ENCODE measurements around the gene GRAMD2B.
"Not testable (repeated sequence)": the region's sequence is repeated elsewhere in the genome, so short reads cannot be mapped to it uniquely, and the experiment has no call there.

The GRAMD2B gene

DNA sequence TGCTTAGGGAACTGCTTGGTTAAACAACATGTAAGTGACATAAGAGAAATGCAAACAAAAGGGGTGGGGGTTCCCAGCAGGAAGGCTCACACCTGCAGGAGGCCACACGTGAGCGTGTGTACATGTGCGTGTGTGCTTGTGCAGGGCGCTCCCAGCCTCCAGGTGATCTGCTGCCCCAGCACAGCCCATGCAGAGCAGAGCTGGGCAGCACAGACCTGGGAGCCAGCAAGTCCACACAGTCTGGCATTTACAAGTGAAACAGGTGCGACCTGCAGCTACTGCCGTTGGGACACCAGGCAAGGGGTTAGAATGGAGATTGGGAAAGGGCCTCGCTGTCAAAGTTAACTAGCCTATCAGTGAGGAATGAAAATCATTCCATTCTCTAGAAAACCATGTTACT is 41.8 kb downstream of the GRAMD2B start:
- Histone ChIP-seq H3K23ac (ENCODE audit: low read length in 2 of 2) (no peak overlapping the region), H2BK15ac (ENCODE audit: low read depth, poor library complexity, severe bottlenecking) (no peak overlapping the region), H3K27ac (ENCODE audit: low read length, poor library complexity, severe bottlenecking) (no peak overlapping the region), H4K91ac (ENCODE audit: low read length) (no peak overlapping the region), H3K4me3 (ENCODE audit: insufficient read depth in 1 of 2, low read depth in 1 of 2, low read length in 2 of 2) (no peak overlapping the region), H2BK5ac (ENCODE audit: low read depth, low read length, poor library complexity, severe bottlenecking) (no peak overlapping the region), H2AFZ (ENCODE audit: low read depth, low read length) (no peak overlapping the region), H3K4me1 (ENCODE audit: control insufficient read depth, insufficient read depth, low read depth, low read length) (peaks cover 5% of the 10 kb centered on the region), H3K14ac (ENCODE audit: low read length in 2 of 2) (no peak overlapping the region), H3K9ac (ENCODE audit: low read length) (no peak overlapping the region), H2AK5ac (ENCODE audit: low read length, severe bottlenecking) (no peak overlapping the region), H3K9me3 (ENCODE audit: control insufficient read depth, low read length) (no peaks in the 10 kb centered on the region), H3K4me2 (ENCODE audit: low read length, poor library complexity, severe bottlenecking) (no peak overlapping the region), H2BK12ac (ENCODE audit: low read length in 2 of 2) (no peak overlapping the region), H4K8ac (ENCODE audit: low read length) (no peak overlapping the region), H3K4ac (ENCODE audit: low read depth in 1 of 2, low read length in 2 of 2) (no peak overlapping the region), H3K79me1 (replicated peaks; ENCODE audit: low read length, poor library complexity, severe bottlenecking) (peaks cover 32% of the 10 kb centered on the region), H3K18ac (ENCODE audit: low read depth in 1 of 2, low read length in 2 of 2) (no peak overlapping the region), H2BK120ac (ENCODE audit: low read depth, low read length) (no peak overlapping the region), H3K27me3 (ENCODE audit: control insufficient read depth in 1 of 2, insufficient read depth in 1 of 2, low read length in 2 of 2) (no peaks in the 10 kb centered on the region), H3K36me3 (ENCODE audit: control insufficient read depth in 1 of 2, insufficient read depth in 2 of 2, low read depth in 1 of 2, low read length in 2 of 2) (peaks cover 15 to 32% of the 10 kb centered on the region in 2 experiments)
- WGBS = 83% methylated on average over 7 of the region's 7 CpGs
- DNase-seq = no peak

- Histone ChIP-seq H3K4me3 (ENCODE audit: insufficient read depth in 1 of 2, low read depth in 1 of 2, low read length in 2 of 2) (no peak overlapping the region), H3K27ac (ENCODE audit: low read length, poor library complexity, severe bottlenecking) (no peak overlapping the region), H3K27me3 (ENCODE audit: control insufficient read depth in 1 of 2, insufficient read depth in 1 of 2, low read length in 2 of 2) (no peaks in the 10 kb centered on the region), H3K14ac (ENCODE audit: low read length in 2 of 2) (no peak overlapping the region), H4K91ac (ENCODE audit: low read length) (no peak overlapping the region), H3K9me3 (ENCODE audit: control insufficient read depth, low read length) (no peaks in the 10 kb centered on the region), H3K9ac (ENCODE audit: low read length) (peak overlapping the region; percentile 3), H2BK5ac (ENCODE audit: low read depth, low read length, poor library complexity, severe bottlenecking) (no peak overlapping the region), H3K79me1 (replicated peaks; ENCODE audit: low read length, poor library complexity, severe bottlenecking) (peaks cover 28% of the 10 kb centered on the region), H2BK12ac (ENCODE audit: low read length in 2 of 2) (no peak overlapping the region), H3K4me1 (ENCODE audit: control insufficient read depth, insufficient read depth, low read depth, low read length) (peaks cover 11% of the 10 kb centered on the region), H3K4me2 (ENCODE audit: low read length, poor library complexity, severe bottlenecking) (no peak overlapping the region), H2AFZ (ENCODE audit: low read depth, low read length) (no peak overlapping the region), H3K18ac (ENCODE audit: low read depth in 1 of 2, low read length in 2 of 2) (no peak overlapping the region), H3K4ac (ENCODE audit: low read depth in 1 of 2, low read length in 2 of 2) (no peak overlapping the region), H4K8ac (ENCODE audit: low read length) (no peak overlapping the region), H2BK120ac (ENCODE audit: low read depth, low read length) (no peak overlapping the region), H3K36me3 (ENCODE audit: control insufficient read depth in 1 of 2, insufficient read depth in 2 of 2, low read depth in 1 of 2, low read length in 2 of 2) (peaks cover 13 to 32% of the 10 kb centered on the region in 2 experiments), H2BK15ac (ENCODE audit: low read depth, poor library complexity, severe bottlenecking) (no peak overlapping the region), H2AK5ac (ENCODE audit: low read length, severe bottlenecking) (no peak overlapping the region), H3K23ac (ENCODE audit: low read length in 2 of 2) (no peak overlapping the region)
- WGBS = 100% methylated on average over 3 of the region's 3 CpGs
- DNase-seq = no peak
Observed at GRCh38 chr5:126468091-126468490, 44.9 kb downstream of the GRAMD2B start.

- Histone ChIP-seq H2BK5ac (ENCODE audit: low read depth, low read length, poor library complexity, severe bottlenecking) (no peak overlapping the region), H3K9ac (ENCODE audit: low read length) (no peak overlapping the region), H2BK12ac (ENCODE audit: low read length in 2 of 2) (no peak overlapping the region), H2BK120ac (ENCODE audit: low read depth, low read length) (no peak overlapping the region), H2AFZ (ENCODE audit: low read depth, low read length) (no peak overlapping the region), H3K4me1 (ENCODE audit: control insufficient read depth, insufficient read depth, low read depth, low read length) (peaks cover 11% of the 10 kb centered on the region), H3K27me3 (ENCODE audit: control insufficient read depth in 1 of 2, insufficient read depth in 1 of 2, low read length in 2 of 2) (no peaks in the 10 kb centered on the region), H2BK15ac (ENCODE audit: low read depth, poor library complexity, severe bottlenecking) (no peak overlapping the region), H3K36me3 (ENCODE audit: control insufficient read depth in 1 of 2, insufficient read depth in 2 of 2, low read depth in 1 of 2, low read length in 2 of 2) (peaks cover 13 to 38% of the 10 kb centered on the region in 2 experiments), H2AK5ac (ENCODE audit: low read length, severe bottlenecking) (peak overlapping the region; percentile 79), H3K18ac (ENCODE audit: low read depth in 1 of 2, low read length in 2 of 2) (no peak overlapping the region), H3K4me3 (ENCODE audit: insufficient read depth in 1 of 2, low read depth in 1 of 2, low read length in 2 of 2) (no peak overlapping the region), H3K23ac (ENCODE audit: low read length in 2 of 2) (no peak overlapping the region), H3K79me1 (replicated peaks; ENCODE audit: low read length, poor library complexity, severe bottlenecking) (peaks cover 28% of the 10 kb centered on the region), H3K4ac (ENCODE audit: low read depth in 1 of 2, low read length in 2 of 2) (no peak overlapping the region), H4K8ac (ENCODE audit: low read length) (no peak overlapping the region), H3K14ac (ENCODE audit: low read length in 2 of 2) (no peak overlapping the region), H3K27ac (ENCODE audit: low read length, poor library complexity, severe bottlenecking) (peak overlapping the region; percentile 57), H4K91ac (ENCODE audit: low read length) (no peak overlapping the region), H3K9me3 (ENCODE audit: control insufficient read depth, low read length) (no peaks in the 10 kb centered on the region), H3K4me2 (ENCODE audit: low read length, poor library complexity, severe bottlenecking) (no peak overlapping the region)
- no peak for DNase-seq
- 98% methylated on average over 5 of the region's 6 CpGs for WGBS
Observed at GRCh38 chr5:126469536-126470316, 46.5 kb downstream of the GRAMD2B start.

GRCh38 chr5:126470529-126470928 is 47.3 kb downstream of the GRAMD2B start:
- H3K27me3 ChIP-seq (ENCODE audit: control insufficient read depth in 1 of 2, insufficient read depth in 1 of 2, low read length in 2 of 2); DNase-seq; H3K14ac ChIP-seq (ENCODE audit: low read length in 2 of 2); H3K4me2 ChIP-seq (ENCODE audit: low read length, poor library complexity, severe bottlenecking); H2BK12ac ChIP-seq (ENCODE audit: low read length in 2 of 2); H2BK15ac ChIP-seq (ENCODE audit: low read depth, poor library complexity, severe bottlenecking); H2AFZ ChIP-seq (ENCODE audit: low read depth, low read length); H3K4ac ChIP-seq (ENCODE audit: low read depth in 1 of 2, low read length in 2 of 2); H3K4me1 ChIP-seq (ENCODE audit: control insufficient read depth, insufficient read depth, low read depth, low read length); H2BK120ac ChIP-seq (ENCODE audit: low read depth, low read length); H3K18ac ChIP-seq (ENCODE audit: low read depth in 1 of 2, low read length in 2 of 2); H2AK5ac ChIP-seq (ENCODE audit: low read length, severe bottlenecking); H3K23ac ChIP-seq (ENCODE audit: low read length in 2 of 2); H3K4me3 ChIP-seq (ENCODE audit: insufficient read depth in 1 of 2, low read depth in 1 of 2, low read length in 2 of 2); H4K91ac ChIP-seq (ENCODE audit: low read length); H3K9me3 ChIP-seq (ENCODE audit: control insufficient read depth, low read length); H4K8ac ChIP-seq (ENCODE audit: low read length); H2BK5ac ChIP-seq (ENCODE audit: low read depth, low read length, poor library complexity, severe bottlenecking): not testable (repeated sequence)
- peak overlapping the region; percentile 91 for H3K27ac ChIP-seq (ENCODE audit: low read length, poor library complexity, severe bottlenecking)
- peaks cover 13 to 30% of the 10 kb centered on the region in 2 experiments for H3K36me3 ChIP-seq (ENCODE audit: control insufficient read depth in 1 of 2, insufficient read depth in 2 of 2, low read depth in 1 of 2, low read length in 2 of 2)
- H3K79me1 ChIP-seq (replicated peaks; ENCODE audit: low read length, poor library complexity, severe bottlenecking) = peaks cover 25% of the 10 kb centered on the region
- WGBS = 98% methylated on average over 6 of the region's 6 CpGs
- H3K9ac ChIP-seq (ENCODE audit: low read length) = peak overlapping the region; percentile 22
